ENCODE results near the gene NALCN.

DNA sequence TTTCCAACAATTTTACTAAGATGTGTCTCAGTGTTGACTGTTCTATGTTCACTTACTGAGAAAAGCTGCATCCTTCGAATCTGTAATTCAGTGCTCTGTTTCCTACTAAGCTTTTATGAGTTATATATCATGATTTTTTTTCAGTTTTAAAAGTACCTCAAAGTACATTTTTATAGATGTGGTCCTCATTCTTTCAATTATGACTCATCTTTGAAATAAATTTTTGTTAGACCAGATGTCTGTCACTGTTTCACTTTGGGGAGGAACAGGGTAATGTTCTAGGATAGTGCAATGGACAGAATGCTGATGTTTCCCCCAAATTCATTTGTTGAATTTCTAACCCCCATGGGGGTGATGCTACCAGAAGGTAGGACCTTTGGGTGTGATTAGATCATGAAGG lies 74.8 kb downstream of the NALCN start:
- TF ChIP-seq GATA2 (IDR thresholded peaks at IDR 0.05; ENCODE audit: low read depth, low read length) (no peak), GATA3 (IDR thresholded peaks at IDR 0.05; ENCODE audit: low read depth, low read length) (no peak)
